A549 (cell line): ENCODE measurements around the gene ATP9A.

Experiments
- CHD2 ChIP-seq: fragments of 150-350 bp; IDR thresholded peaks from 2 replicates; pipeline ENCODE4 v1.6.1; 2014; ENCODE audit warnings: low read length; ENCODE audit not compliant: partially characterized antibody
- EP300 ChIP-seq, 2 experiments: fragments of >200 bp; sonication (Bioruptor Twin); formaldehyde crosslinking; IDR thresholded peaks; 2 replicates in 1 of 2; 3 replicates in 1 of 2; pipeline ENCODE4 v1.6.1; 2016 to 2017
- HDAC2 ChIP-seq: fragments of 200-600 bp; sonication (generic); IDR thresholded peaks from 2 replicates; pipeline ENCODE4 v1.6.1; 2016
- HOXB5 ChIP-seq: fragments of 250-450 bp; sonication (Bioruptor Pico); IDR thresholded peaks from 2 replicates; pipeline ENCODE4 v1.5.0; 2020; ENCODE audit warnings: mild to moderate bottlenecking, moderate library complexity
- MAZ ChIP-seq: fragments of 150-350 bp; IDR thresholded peaks from 2 replicates; pipeline ENCODE4 v1.6.1; 2014; ENCODE audit warnings: antibody characterized with exemption, low read depth, low read length, borderline replicate concordance
- TF ChIP-seq, protein P1 (sequence below): fragments of >200 bp; sonication (Bioruptor Twin); formaldehyde crosslinking; IDR thresholded peaks from 3 replicates; pipeline ENCODE4 v1.5.1; 2016
- TF ChIP-seq, protein P2 (sequence below): fragments of 250-450 bp; sonication (Bioruptor Pico); IDR thresholded peaks from 2 replicates; pipeline ENCODE4 v1.5.0; 2021; ENCODE audit warnings: mild to moderate bottlenecking, moderate library complexity, borderline replicate concordance
- TF ChIP-seq, protein P3 (sequence below): fragments of 200-600 bp; sonication (generic); IDR thresholded peaks from 2 replicates; pipeline ENCODE4 v1.6.1; 2016; ENCODE audit warnings: antibody characterized with exemption, mild to moderate bottlenecking, moderate library complexity

DNA sequence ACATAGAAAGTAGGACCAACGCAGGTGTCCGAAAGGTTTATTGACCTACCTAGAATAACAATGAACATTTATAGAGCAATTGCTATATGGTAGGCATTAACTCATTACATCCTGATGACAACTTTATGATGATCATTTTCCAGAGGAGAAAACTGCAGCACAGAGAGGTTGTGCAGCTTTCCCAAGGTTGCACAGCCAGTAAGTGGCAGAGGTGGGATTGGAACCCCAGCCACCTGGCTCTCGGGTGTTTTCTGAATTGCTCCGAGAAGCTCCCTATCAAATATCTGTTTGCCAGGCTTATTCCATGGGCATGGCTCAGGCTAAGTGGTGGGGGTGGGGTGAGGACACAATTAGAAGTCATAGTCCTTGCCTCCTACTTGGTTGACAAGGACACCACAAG lies 201.6 kb downstream of the ATP9A start:
- TF ChIP-seq, protein P1, sequence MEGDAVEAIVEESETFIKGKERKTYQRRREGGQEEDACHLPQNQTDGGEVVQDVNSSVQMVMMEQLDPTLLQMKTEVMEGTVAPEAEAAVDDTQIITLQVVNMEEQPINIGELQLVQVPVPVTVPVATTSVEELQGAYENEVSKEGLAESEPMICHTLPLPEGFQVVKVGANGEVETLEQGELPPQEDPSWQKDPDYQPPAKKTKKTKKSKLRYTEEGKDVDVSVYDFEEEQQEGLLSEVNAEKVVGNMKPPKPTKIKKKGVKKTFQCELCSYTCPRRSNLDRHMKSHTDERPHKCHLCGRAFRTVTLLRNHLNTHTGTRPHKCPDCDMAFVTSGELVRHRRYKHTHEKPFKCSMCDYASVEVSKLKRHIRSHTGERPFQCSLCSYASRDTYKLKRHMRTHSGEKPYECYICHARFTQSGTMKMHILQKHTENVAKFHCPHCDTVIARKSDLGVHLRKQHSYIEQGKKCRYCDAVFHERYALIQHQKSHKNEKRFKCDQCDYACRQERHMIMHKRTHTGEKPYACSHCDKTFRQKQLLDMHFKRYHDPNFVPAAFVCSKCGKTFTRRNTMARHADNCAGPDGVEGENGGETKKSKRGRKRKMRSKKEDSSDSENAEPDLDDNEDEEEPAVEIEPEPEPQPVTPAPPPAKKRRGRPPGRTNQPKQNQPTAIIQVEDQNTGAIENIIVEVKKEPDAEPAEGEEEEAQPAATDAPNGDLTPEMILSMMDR, result no peak
- no peak for TF ChIP-seq HDAC2
- TF ChIP-seq CHD2, result no peak
- no peak for TF ChIP-seq MAZ
- TF ChIP-seq, protein P2, sequence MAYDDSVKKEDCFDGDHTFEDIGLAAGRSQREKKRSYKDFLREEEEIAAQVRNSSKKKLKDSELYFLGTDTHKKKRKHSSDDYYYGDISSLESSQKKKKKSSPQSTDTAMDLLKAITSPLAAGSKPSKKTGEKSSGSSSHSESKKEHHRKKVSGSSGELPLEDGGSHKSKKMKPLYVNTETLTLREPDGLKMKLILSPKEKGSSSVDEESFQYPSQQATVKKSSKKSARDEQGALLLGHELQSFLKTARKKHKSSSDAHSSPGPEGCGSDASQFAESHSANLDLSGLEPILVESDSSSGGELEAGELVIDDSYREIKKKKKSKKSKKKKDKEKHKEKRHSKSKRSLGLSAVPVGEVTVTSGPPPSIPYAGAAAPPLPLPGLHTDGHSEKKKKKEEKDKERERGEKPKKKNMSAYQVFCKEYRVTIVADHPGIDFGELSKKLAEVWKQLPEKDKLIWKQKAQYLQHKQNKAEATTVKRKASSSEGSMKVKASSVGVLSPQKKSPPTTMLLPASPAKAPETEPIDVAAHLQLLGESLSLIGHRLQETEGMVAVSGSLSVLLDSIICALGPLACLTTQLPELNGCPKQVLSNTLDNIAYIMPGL (CRISPR knock-in tag), result no peak
- no peak for TF ChIP-seq EP300 (IDR thresholded peaks at IDR 0.05)
- TF ChIP-seq HOXB5 (CRISPR knock-in tag), result no peak
- TF ChIP-seq, protein P3, sequence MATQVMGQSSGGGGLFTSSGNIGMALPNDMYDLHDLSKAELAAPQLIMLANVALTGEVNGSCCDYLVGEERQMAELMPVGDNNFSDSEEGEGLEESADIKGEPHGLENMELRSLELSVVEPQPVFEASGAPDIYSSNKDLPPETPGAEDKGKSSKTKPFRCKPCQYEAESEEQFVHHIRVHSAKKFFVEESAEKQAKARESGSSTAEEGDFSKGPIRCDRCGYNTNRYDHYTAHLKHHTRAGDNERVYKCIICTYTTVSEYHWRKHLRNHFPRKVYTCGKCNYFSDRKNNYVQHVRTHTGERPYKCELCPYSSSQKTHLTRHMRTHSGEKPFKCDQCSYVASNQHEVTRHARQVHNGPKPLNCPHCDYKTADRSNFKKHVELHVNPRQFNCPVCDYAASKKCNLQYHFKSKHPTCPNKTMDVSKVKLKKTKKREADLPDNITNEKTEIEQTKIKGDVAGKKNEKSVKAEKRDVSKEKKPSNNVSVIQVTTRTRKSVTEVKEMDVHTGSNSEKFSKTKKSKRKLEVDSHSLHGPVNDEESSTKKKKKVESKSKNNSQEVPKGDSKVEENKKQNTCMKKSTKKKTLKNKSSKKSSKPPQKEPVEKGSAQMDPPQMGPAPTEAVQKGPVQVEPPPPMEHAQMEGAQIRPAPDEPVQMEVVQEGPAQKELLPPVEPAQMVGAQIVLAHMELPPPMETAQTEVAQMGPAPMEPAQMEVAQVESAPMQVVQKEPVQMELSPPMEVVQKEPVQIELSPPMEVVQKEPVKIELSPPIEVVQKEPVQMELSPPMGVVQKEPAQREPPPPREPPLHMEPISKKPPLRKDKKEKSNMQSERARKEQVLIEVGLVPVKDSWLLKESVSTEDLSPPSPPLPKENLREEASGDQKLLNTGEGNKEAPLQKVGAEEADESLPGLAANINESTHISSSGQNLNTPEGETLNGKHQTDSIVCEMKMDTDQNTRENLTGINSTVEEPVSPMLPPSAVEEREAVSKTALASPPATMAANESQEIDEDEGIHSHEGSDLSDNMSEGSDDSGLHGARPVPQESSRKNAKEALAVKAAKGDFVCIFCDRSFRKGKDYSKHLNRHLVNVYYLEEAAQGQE, result no peak
